Measurements from ENCODE around the gene UCHL1.
A peak's percentile ranks its signal among the peaks of the same experiment; 100 is the strongest.

UCHL1 gene

DNA sequence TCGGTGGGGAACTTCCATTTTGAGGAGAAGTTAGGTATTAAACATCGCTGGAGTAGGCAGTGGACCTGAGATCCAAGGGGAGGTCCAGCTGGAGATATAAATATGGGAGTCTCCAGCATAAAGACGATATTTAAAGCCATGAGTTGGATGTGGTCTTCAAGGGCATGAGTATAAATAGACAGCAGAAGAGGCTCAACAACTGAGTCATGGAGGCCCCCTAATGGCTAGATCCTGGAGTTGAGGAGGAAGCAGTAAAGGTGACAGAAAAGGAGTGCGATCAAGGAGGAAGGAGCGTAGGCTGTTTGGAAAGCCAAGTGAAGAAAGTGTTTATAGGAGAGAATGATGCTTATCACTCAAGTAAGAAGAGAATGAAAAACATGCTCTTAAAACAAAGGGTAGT is 24.3 kb upstream of the UCHL1 start:
- no peaks in the 10 kb centered on the region for H4K20me1 ChIP-seq (ENCODE audit: insufficient read depth, low read length)
- no peak overlapping the region for H3K27ac ChIP-seq (ENCODE audit: low read length)
- H3K9me3 ChIP-seq (replicated peaks; ENCODE audit: insufficient read depth, low read length): no peaks in the 10 kb centered on the region
- DNase-seq: no peak
- no peaks in the 10 kb centered on the region for H3K4me1 ChIP-seq (ENCODE audit: low read length)
- H2AFZ ChIP-seq (ENCODE audit: low read length): no peak overlapping the region
- no peaks in the 10 kb centered on the region for H3K9me2 ChIP-seq (replicated peaks; ENCODE audit: insufficient read depth, low read length)
- no peak overlapping the region for H3K4me2 ChIP-seq (ENCODE audit: low read depth, low read length)
- no peaks in the 10 kb centered on the region for H3F3A ChIP-seq (ENCODE audit: insufficient read depth, low read length)
- no peaks in the 10 kb centered on the region for H3K36me3 ChIP-seq (replicated peaks; ENCODE audit: insufficient read depth, low read length)
- no peak overlapping the region for H3K9ac ChIP-seq (ENCODE audit: low read length)
- no peak overlapping the region for H3K4me3 ChIP-seq (ENCODE audit: low read length)
- H3K79me2 ChIP-seq (ENCODE audit: low read length): no peaks in the 10 kb centered on the region
- TF ChIP-seq CTCF (IDR thresholded peaks at IDR 0.05; ENCODE audit: low read length) (0 out of 2 replicates have a peak, but pooled peaks have one; percentile 3), EZH2 (optimal IDR thresholded peaks at IDR 0.05; ENCODE audit: low read depth, low read length) (no peak)
- H3K27me3 ChIP-seq (replicated peaks; ENCODE audit: insufficient read depth, low read length): no peaks in the 10 kb centered on the region

DNA sequence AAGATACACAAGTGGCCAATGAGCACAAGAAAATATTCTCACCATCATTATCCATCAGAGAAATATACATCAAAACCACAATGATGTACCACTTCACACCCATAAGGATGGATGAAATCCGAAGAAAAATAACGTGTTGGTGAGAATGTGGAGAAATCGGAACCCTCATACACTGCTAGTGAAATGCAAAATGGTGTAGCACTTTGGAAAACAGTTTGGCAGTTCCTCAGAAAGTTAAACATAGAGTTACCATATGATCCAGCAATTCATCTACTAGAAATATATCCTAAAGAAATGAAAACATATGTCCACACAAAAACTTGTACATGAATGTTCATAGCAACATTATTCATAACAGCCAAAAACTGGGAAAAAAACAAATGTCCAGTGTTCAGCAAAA is 23.9 kb upstream of the UCHL1 start:
- H3K9ac ChIP-seq (ENCODE audit: low read length): no peak overlapping the region
- H3K27me3 ChIP-seq (replicated peaks; ENCODE audit: insufficient read depth, low read length): no peaks in the 10 kb centered on the region
- no peak overlapping the region for H2AFZ ChIP-seq (ENCODE audit: low read length)
- H3K4me3 ChIP-seq (ENCODE audit: low read length): no peak overlapping the region
- no peaks in the 10 kb centered on the region for H4K20me1 ChIP-seq (ENCODE audit: insufficient read depth, low read length)
- H3K36me3 ChIP-seq (replicated peaks; ENCODE audit: insufficient read depth, low read length): no peaks in the 10 kb centered on the region
- H3F3A ChIP-seq (ENCODE audit: insufficient read depth, low read length): no peaks in the 10 kb centered on the region
- H3K27ac ChIP-seq (ENCODE audit: low read length): no peak overlapping the region
- DNase-seq: no peak
- no peaks in the 10 kb centered on the region for H3K4me1 ChIP-seq (ENCODE audit: low read length)
- H3K9me3 ChIP-seq (replicated peaks; ENCODE audit: insufficient read depth, low read length): no peaks in the 10 kb centered on the region
- H3K79me2 ChIP-seq (ENCODE audit: low read length): no peaks in the 10 kb centered on the region
- no peak for TF ChIP-seq CTCF (IDR thresholded peaks at IDR 0.05; ENCODE audit: low read length)
- no peak for TF ChIP-seq EZH2 (optimal IDR thresholded peaks at IDR 0.05; ENCODE audit: low read depth, low read length)
- TF ChIP-seq EZH2phosphoT487 (IDR thresholded peaks at IDR 0.05; ENCODE audit: low read length): no peak
- H3K9me2 ChIP-seq (replicated peaks; ENCODE audit: insufficient read depth, low read length): no peaks in the 10 kb centered on the region
- no peak overlapping the region for H3K4me2 ChIP-seq (ENCODE audit: low read depth, low read length)

DNA sequence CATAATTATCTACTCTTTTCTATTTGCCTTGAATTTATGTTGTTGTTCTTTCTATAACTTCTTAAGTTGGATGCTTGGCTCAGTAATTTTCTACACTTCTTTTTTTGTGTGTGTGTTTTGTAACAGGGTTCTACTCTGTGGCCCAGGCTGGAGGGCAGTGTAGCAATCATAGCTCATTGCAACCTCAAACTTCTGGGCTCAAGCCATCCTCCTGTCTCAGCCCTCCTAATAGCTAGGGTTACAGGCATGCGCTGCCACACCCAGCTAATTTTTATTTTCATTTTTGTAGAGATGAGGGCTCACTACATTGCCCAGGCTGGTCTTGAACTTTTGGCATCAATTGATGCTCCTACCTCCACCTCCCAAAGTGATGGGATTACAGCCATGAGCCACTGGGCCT is 20.7 kb upstream of the UCHL1 start:
- H3K4me2 ChIP-seq (ENCODE audit: low read depth, low read length): no peak overlapping the region
- H3K9me2 ChIP-seq (replicated peaks; ENCODE audit: insufficient read depth, low read length): no peaks in the 10 kb centered on the region
- H3K9me3 ChIP-seq (replicated peaks; ENCODE audit: insufficient read depth, low read length): no peaks in the 10 kb centered on the region
- no peaks in the 10 kb centered on the region for H3K79me2 ChIP-seq (ENCODE audit: low read length)
- no peaks in the 10 kb centered on the region for H4K20me1 ChIP-seq (ENCODE audit: insufficient read depth, low read length)
- H3K4me3 ChIP-seq (ENCODE audit: low read length): no peak overlapping the region
- H3F3A ChIP-seq (ENCODE audit: insufficient read depth, low read length): no peaks in the 10 kb centered on the region
- no peak for DNase-seq
- TF ChIP-seq EZH2 (optimal IDR thresholded peaks at IDR 0.05; ENCODE audit: low read depth, low read length) (no peak), CTCF (IDR thresholded peaks at IDR 0.05; ENCODE audit: low read length) (no peak), EZH2phosphoT487 (IDR thresholded peaks at IDR 0.05; ENCODE audit: low read length) (no peak)
- H3K36me3 ChIP-seq (replicated peaks; ENCODE audit: insufficient read depth, low read length): no peaks in the 10 kb centered on the region
- H3K9ac ChIP-seq (ENCODE audit: low read length): no peak overlapping the region
- no peaks in the 10 kb centered on the region for H3K4me1 ChIP-seq (ENCODE audit: low read length)
- no peak overlapping the region for H2AFZ ChIP-seq (ENCODE audit: low read length)
- H3K27me3 ChIP-seq (replicated peaks; ENCODE audit: insufficient read depth, low read length): no peaks in the 10 kb centered on the region
- no peak overlapping the region for H3K27ac ChIP-seq (ENCODE audit: low read length)
